ENCODE measurements around the gene SIGLEC10. TPM values are rescaled to one million over a fixed set of nuclear protein-coding genes. Genes with fewer than 3 reads are reported as not detected.
"Not testable (repeated sequence)": the region's sequence is repeated elsewhere in the genome, so short reads cannot be mapped to it uniquely, and the experiment has no call there.

Gene SIGLEC10
- 1 to 10 TPM in 2 of 4 donors, under 1 TPM in 2; 0.66 to 2.0 (median 1.2) TPM for polyA plus RNA-seq (ENCODE audit: insufficient read length in 4 of 4)

- no peak for DNase-seq (ENCODE audit: low read depth in 4 of 4, low spot score in 3 of 4)
These were observed at the start of gene SIGLEC10 for GRCh38 chr19:51417107-51417809. SIGLEC10 (minus strand) TSS chr19:51417642; CDS start chr19:51417581, 61 bp downstream.

GRCh38 chr19:51466723-51467122 is 49.3 kb upstream of the SIGLEC10 start:
- DNase-seq (ENCODE audit: low read depth in 4 of 4, low spot score in 3 of 4): no peak

- DNase-seq (ENCODE audit: low read depth in 4 of 4, low spot score in 3 of 4): not testable (repeated sequence)
These were observed 46.6 kb upstream of the SIGLEC10 start for GRCh38 chr19:51463976-51464581.

GRCh38 chr19:51462681-51463080 is 45.2 kb upstream of the SIGLEC10 start:
- DNase-seq (ENCODE audit: low read depth in 4 of 4, low spot score in 3 of 4): no peak

- no peak for DNase-seq (ENCODE audit: low read depth in 4 of 4, low spot score in 3 of 4)
These were observed 44.8 kb upstream of the SIGLEC10 start for GRCh38 chr19:51462276-51462675.

- no peak for DNase-seq (ENCODE audit: low read depth in 4 of 4, low spot score in 3 of 4)
These were observed 44.3 kb upstream of the SIGLEC10 start for GRCh38 chr19:51461723-51462161.

- DNase-seq (ENCODE audit: low read depth in 4 of 4, low spot score in 3 of 4): no peak
These were observed 42.9 kb upstream of the SIGLEC10 start for GRCh38 chr19:51460164-51460992.

GRCh38 chr19:51458899-51459505 is 41.6 kb upstream of the SIGLEC10 start:
- DNase-seq (ENCODE audit: low read depth in 4 of 4, low spot score in 3 of 4): no peak

GRCh38 chr19:51458051-51458645 is 40.7 kb upstream of the SIGLEC10 start, which contains the start of gene SIGLEC8:
SIGLEC8 (minus strand) TSS chr19:51458454; CDS start chr19:51458387, 67 bp downstream.
- no peak for DNase-seq (ENCODE audit: low read depth in 4 of 4, low spot score in 3 of 4)

GRCh38 chr19:51457351-51458013 is 40.0 kb upstream of the SIGLEC10 start:
- DNase-seq (ENCODE audit: low read depth in 4 of 4, low spot score in 3 of 4): no peak

- no peak for DNase-seq (ENCODE audit: low read depth in 4 of 4, low spot score in 3 of 4)
These were observed 39.3 kb upstream of the SIGLEC10 start for GRCh38 chr19:51456541-51457290.

GRCh38 chr19:51450730-51451307 is 33.4 kb upstream of the SIGLEC10 start:
- no peak for DNase-seq (ENCODE audit: low read depth in 4 of 4, low spot score in 3 of 4)

GRCh38 chr19:51448411-51449016 is 31.1 kb upstream of the SIGLEC10 start:
- no peak for DNase-seq (ENCODE audit: low read depth in 4 of 4, low spot score in 3 of 4)

- DNase-seq (ENCODE audit: low read depth in 4 of 4, low spot score in 3 of 4): no peak
These were observed 30.6 kb upstream of the SIGLEC10 start for GRCh38 chr19:51448011-51448410.

GRCh38 chr19:51447510-51447909 is 30.1 kb upstream of the SIGLEC10 start:
- not testable (repeated sequence) for DNase-seq (ENCODE audit: low read depth in 4 of 4, low spot score in 3 of 4)

GRCh38 chr19:51441410-51442390 is 24.3 kb upstream of the SIGLEC10 start:
- DNase-seq (ENCODE audit: low read depth in 4 of 4, low spot score in 3 of 4): no peak

- DNase-seq (ENCODE audit: low read depth in 4 of 4, low spot score in 3 of 4): no peak
These were observed 23.5 kb upstream of the SIGLEC10 start for GRCh38 chr19:51440846-51441409.

Data from left renal pelvis (tissue), 4 donors.